Effector memory CD8-positive, alpha-beta T cell (primary cell): Measurements from ENCODE around the gene SHC3.

Experiments used
- ATAC-seq: fragments of 150-1000 bp; cut with Tn5 transposase; replicated peaks from 2 replicates; pipeline ENCODE4 v1.10.0; 2021; ENCODE audit warnings: mild to moderate bottlenecking, moderate library complexity
- DNase-seq, 3 experiments: peaks; one replicate each; pipeline ENCODE4 v3.0.0; 2021
- H3K27ac Mint-ChIP-seq, 2 donors: one replicate each; pipeline ENCODE4 v1.8.0; 2022; ENCODE audit warnings: mild to moderate bottlenecking in 2 of 2, mixed read lengths in 2 of 2, moderate library complexity in 2 of 2
- H3K27me3 Mint-ChIP-seq, 2 donors: one replicate each; pipeline ENCODE4 v1.8.0; 2022; ENCODE audit warnings: mixed read lengths in 2 of 2
- H3K36me3 Mint-ChIP-seq: one replicate; pipeline ENCODE4 v1.8.0; 2022; ENCODE audit warnings: mild to moderate bottlenecking, moderate library complexity, mixed read lengths; ENCODE audit not compliant: insufficient read depth
- H3K4me1 Mint-ChIP-seq, 2 donors: one replicate each; pipeline ENCODE4 v1.8.0; 2022; ENCODE audit warnings: low read depth in 2 of 2, mixed read lengths in 2 of 2
- H3K4me3 Mint-ChIP-seq, 2 donors: one replicate each; pipeline ENCODE4 v1.8.0; 2022; ENCODE audit warnings: mild to moderate bottlenecking in 2 of 2, mixed read lengths in 2 of 2, moderate library complexity in 2 of 2
- H3K9me3 Mint-ChIP-seq, 2 donors: one replicate each; pipeline ENCODE4 v1.8.0; 2022; ENCODE audit warnings: mixed read lengths in 2 of 2

SHC3 gene

GRCh38 chr9:89179540-89179894 lies 899 bp upstream of the SHC3 start:
- peaks cover 7% of the 10 kb centered on the region in 2 donors for H3K4me1 Mint-ChIP-seq
- no peak overlapping the region for H3K27ac Mint-ChIP-seq
- no peaks in the 10 kb centered on the region for H3K36me3 Mint-ChIP-seq
- DNase-seq (no peak), ATAC-seq (no peak)
- H3K9me3 Mint-ChIP-seq: peaks cover 0 to 4% of the 10 kb centered on the region in 2 donors
- H3K4me3 Mint-ChIP-seq: peak overlapping the region; percentile 46 to 62
- peaks cover 62 to 86% of the 10 kb centered on the region in 2 donors for H3K27me3 Mint-ChIP-seq

- no peak for DNase-seq
- no peak for ATAC-seq
- H3K27ac Mint-ChIP-seq: no peak overlapping the region
- no peaks in the 10 kb centered on the region for H3K9me3 Mint-ChIP-seq
- H3K4me3 Mint-ChIP-seq: no peak overlapping the region
- peaks cover 7% of the 10 kb centered on the region in 2 donors for H3K4me1 Mint-ChIP-seq
- peaks cover 58 to 83% of the 10 kb centered on the region in 2 donors for H3K27me3 Mint-ChIP-seq
- no peaks in the 10 kb centered on the region for H3K36me3 Mint-ChIP-seq
Measured at GRCh38 chr9:89178830-89179539, 367 bp upstream of the SHC3 start.

- Mint-ChIP-seq H3K4me3 (no peak overlapping the region), H3K27ac (no peak overlapping the region), H3K27me3 (peaks cover 56 to 76% of the 10 kb centered on the region in 2 donors), H3K36me3 (no peaks in the 10 kb centered on the region), H3K9me3 (no peaks in the 10 kb centered on the region), H3K4me1 (peaks cover 7% of the 10 kb centered on the region in 2 donors)
- ATAC-seq: no peak
- no peak for DNase-seq
Measured at GRCh38 chr9:89177012-89177943, 1.3 kb downstream of the SHC3 start.

GRCh38 chr9:89175828-89176261 lies 2.8 kb downstream of the SHC3 start:
- ATAC-seq (no peak), DNase-seq (no peak)
- no peak overlapping the region for H3K4me3 Mint-ChIP-seq
- no peak overlapping the region for H3K27ac Mint-ChIP-seq
- H3K36me3 Mint-ChIP-seq: no peaks in the 10 kb centered on the region
- peaks cover 7% of the 10 kb centered on the region in 2 donors for H3K4me1 Mint-ChIP-seq
- peaks cover 51 to 72% of the 10 kb centered on the region in 2 donors for H3K27me3 Mint-ChIP-seq
- H3K9me3 Mint-ChIP-seq: no peaks in the 10 kb centered on the region

GRCh38 chr9:89174291-89174690 lies 4.3 kb downstream of the SHC3 start:
- ATAC-seq (no peak), DNase-seq (no peak)
- no peak overlapping the region for H3K27ac Mint-ChIP-seq
- no peaks in the 10 kb centered on the region for H3K4me1 Mint-ChIP-seq
- peaks cover 43 to 57% of the 10 kb centered on the region in 2 donors for H3K27me3 Mint-ChIP-seq
- no peak overlapping the region for H3K4me3 Mint-ChIP-seq
- H3K9me3 Mint-ChIP-seq: no peaks in the 10 kb centered on the region
- no peaks in the 10 kb centered on the region for H3K36me3 Mint-ChIP-seq

GRCh38 chr9:89173072-89173471 lies 5.5 kb downstream of the SHC3 start:
- no peaks in the 10 kb centered on the region for H3K4me1 Mint-ChIP-seq
- H3K4me3 Mint-ChIP-seq: no peak overlapping the region
- DNase-seq (no peak), ATAC-seq (no peak)
- no peaks in the 10 kb centered on the region for H3K36me3 Mint-ChIP-seq
- peaks cover 35 to 46% of the 10 kb centered on the region in 2 donors for H3K27me3 Mint-ChIP-seq
- no peaks in the 10 kb centered on the region for H3K9me3 Mint-ChIP-seq
- no peak overlapping the region for H3K27ac Mint-ChIP-seq

- Mint-ChIP-seq H3K27me3 (peaks cover 32 to 45% of the 10 kb centered on the region in 2 donors), H3K27ac (no peak overlapping the region), H3K9me3 (no peaks in the 10 kb centered on the region), H3K36me3 (no peaks in the 10 kb centered on the region), H3K4me3 (no peak overlapping the region), H3K4me1 (no peaks in the 10 kb centered on the region)
- ATAC-seq (no peak), DNase-seq (no peak)
Measured at GRCh38 chr9:89172398-89172797, 6.2 kb downstream of the SHC3 start.

- ATAC-seq (no peak), DNase-seq (no peak)
- H3K27ac Mint-ChIP-seq: no peak overlapping the region
- H3K27me3 Mint-ChIP-seq: peaks cover 26 to 41% of the 10 kb centered on the region in 2 donors
- no peaks in the 10 kb centered on the region for H3K36me3 Mint-ChIP-seq
- H3K9me3 Mint-ChIP-seq: no peaks in the 10 kb centered on the region
- H3K4me1 Mint-ChIP-seq: no peaks in the 10 kb centered on the region
- H3K4me3 Mint-ChIP-seq: no peak overlapping the region
Measured at GRCh38 chr9:89171693-89172092, 6.9 kb downstream of the SHC3 start.

- Mint-ChIP-seq H3K27me3 (peaks cover 26 to 41% of the 10 kb centered on the region in 2 donors), H3K9me3 (no peaks in the 10 kb centered on the region), H3K4me3 (no peak overlapping the region), H3K36me3 (no peaks in the 10 kb centered on the region), H3K27ac (no peak overlapping the region), H3K4me1 (no peaks in the 10 kb centered on the region)
- no peak for ATAC-seq
- no peak for DNase-seq
Measured at GRCh38 chr9:89171231-89171630, 7.4 kb downstream of the SHC3 start.

GRCh38 chr9:89168901-89169813 lies 9.5 kb downstream of the SHC3 start:
- DNase-seq (no peak), ATAC-seq (no peak)
- no peaks in the 10 kb centered on the region for H3K4me1 Mint-ChIP-seq
- H3K4me3 Mint-ChIP-seq: no peak overlapping the region
- no peak overlapping the region for H3K27ac Mint-ChIP-seq
- peaks cover 19 to 31% of the 10 kb centered on the region in 2 donors for H3K27me3 Mint-ChIP-seq
- H3K9me3 Mint-ChIP-seq: no peaks in the 10 kb centered on the region
- no peaks in the 10 kb centered on the region for H3K36me3 Mint-ChIP-seq

GRCh38 chr9:89167788-89168187 lies 10.8 kb downstream of the SHC3 start:
- Mint-ChIP-seq H3K27ac (no peak overlapping the region), H3K4me1 (no peaks in the 10 kb centered on the region), H3K4me3 (no peak overlapping the region), H3K9me3 (no peaks in the 10 kb centered on the region), H3K36me3 (no peaks in the 10 kb centered on the region), H3K27me3 (peaks cover 19 to 26% of the 10 kb centered on the region in 2 donors)
- DNase-seq (no peak), ATAC-seq (no peak)

- no peak overlapping the region for H3K4me3 Mint-ChIP-seq
- no peaks in the 10 kb centered on the region for H3K36me3 Mint-ChIP-seq
- no peak overlapping the region for H3K27ac Mint-ChIP-seq
- no peak for ATAC-seq
- H3K27me3 Mint-ChIP-seq: peaks cover 13 to 17% of the 10 kb centered on the region in 2 donors
- no peaks in the 10 kb centered on the region for H3K4me1 Mint-ChIP-seq
- no peak for DNase-seq
- no peaks in the 10 kb centered on the region for H3K9me3 Mint-ChIP-seq
Measured at GRCh38 chr9:89166852-89167251, 11.8 kb downstream of the SHC3 start.

- no peak for ATAC-seq
Measured at GRCh38 chr9:89165880-89166279, 12.7 kb downstream of the SHC3 start.

More at GRCh38 chr9:89165880-89166279, 12.7 kb downstream of the SHC3 start:
- Mint-ChIP-seq H3K27me3 (peaks cover 19% of the 10 kb centered on the region in 2 donors), H3K9me3 (no peaks in the 10 kb centered on the region), H3K4me3 (no peak overlapping the region), H3K4me1 (no peaks in the 10 kb centered on the region), H3K27ac (no peak overlapping the region), H3K36me3 (no peaks in the 10 kb centered on the region)
- DNase-seq: no peak
